ENCODE results near the gene LYPD6B. TPM values are rescaled to one million over a fixed set of nuclear protein-coding genes. Genes with fewer than 3 reads are reported as not detected.
A peak's percentile ranks its signal among the peaks of the same experiment; 100 is the strongest.

LYPD6B gene
- total and polyA plus RNA-seq, 2 experiments from 2014 or later, result 16.8 to 26.0 TPM

DNA sequence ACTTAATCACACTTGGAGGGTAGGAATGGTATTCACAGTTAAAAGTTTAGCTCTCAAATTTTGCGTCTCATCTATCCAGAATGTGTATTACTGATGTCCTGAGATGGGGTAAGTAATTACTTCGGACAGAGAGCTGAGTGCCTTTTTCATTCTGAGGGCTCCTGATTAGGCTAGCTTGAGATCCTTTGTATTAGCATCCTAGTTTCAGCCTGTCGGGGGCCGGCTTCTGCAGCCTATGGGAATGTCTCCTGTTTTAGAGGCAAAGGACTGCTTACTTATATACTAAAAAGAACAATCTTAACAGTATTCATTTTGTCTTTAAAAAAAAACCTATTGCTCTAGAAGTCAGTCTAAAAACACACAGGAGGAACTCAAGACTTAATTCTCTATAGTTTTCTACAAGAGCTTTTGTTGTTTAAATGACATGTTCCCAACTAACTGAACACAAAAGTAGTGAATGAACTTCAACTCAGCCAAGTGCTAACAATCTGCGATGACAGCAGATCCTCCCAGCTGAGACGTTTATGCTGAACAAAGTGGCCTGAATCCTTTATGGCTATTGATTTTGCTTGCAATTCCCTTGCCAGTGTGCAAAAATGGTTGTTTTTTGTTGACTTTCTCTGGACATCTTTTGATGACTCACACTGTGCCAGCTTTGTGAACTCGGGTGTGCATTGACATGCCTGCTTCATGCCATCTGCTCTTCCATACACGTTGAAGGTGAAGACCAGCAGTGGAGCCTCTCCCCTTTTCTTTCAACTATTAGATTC is 118.7 kb downstream of the LYPD6B start:
- Histone ChIP-seq H3K27ac (no peak overlapping the region), H3K9me2 (replicated peaks; ENCODE audit: insufficient read depth) (no peaks in the 10 kb centered on the region), H3K4me2 (no peak overlapping the region), H3K9me3 (ENCODE audit: low read depth) (no peaks in the 10 kb centered on the region), H3K4me1 (ENCODE audit: insufficient read depth) (peaks cover 7% of the 10 kb centered on the region), H3K79me2 (no peaks in the 10 kb centered on the region), H3K36me3 (replicated peaks; ENCODE audit: insufficient read depth, low read depth) (no peaks in the 10 kb centered on the region), H3K4me3 (no peak overlapping the region), H2AFZ (no peak overlapping the region), H4K20me1 (ENCODE audit: insufficient read depth, poor library complexity, severe bottlenecking) (no peaks in the 10 kb centered on the region), H3K27me3 (no peaks in the 10 kb centered on the region)
- no peak for DNase-seq (ENCODE audit: low spot score)
- TF ChIP-seq EZH2phosphoT487 (IDR thresholded peaks at IDR 0.05; ENCODE audit: low read depth, severe bottlenecking, unreplicated experiment) (no peak), EZH2 (IDR thresholded peaks at IDR 0.05; ENCODE audit: borderline replicate concordance) (no peak)
- TF ChIP-seq, protein P1, sequence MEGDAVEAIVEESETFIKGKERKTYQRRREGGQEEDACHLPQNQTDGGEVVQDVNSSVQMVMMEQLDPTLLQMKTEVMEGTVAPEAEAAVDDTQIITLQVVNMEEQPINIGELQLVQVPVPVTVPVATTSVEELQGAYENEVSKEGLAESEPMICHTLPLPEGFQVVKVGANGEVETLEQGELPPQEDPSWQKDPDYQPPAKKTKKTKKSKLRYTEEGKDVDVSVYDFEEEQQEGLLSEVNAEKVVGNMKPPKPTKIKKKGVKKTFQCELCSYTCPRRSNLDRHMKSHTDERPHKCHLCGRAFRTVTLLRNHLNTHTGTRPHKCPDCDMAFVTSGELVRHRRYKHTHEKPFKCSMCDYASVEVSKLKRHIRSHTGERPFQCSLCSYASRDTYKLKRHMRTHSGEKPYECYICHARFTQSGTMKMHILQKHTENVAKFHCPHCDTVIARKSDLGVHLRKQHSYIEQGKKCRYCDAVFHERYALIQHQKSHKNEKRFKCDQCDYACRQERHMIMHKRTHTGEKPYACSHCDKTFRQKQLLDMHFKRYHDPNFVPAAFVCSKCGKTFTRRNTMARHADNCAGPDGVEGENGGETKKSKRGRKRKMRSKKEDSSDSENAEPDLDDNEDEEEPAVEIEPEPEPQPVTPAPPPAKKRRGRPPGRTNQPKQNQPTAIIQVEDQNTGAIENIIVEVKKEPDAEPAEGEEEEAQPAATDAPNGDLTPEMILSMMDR (IDR thresholded peaks at IDR 0.05; ENCODE audit: poor library complexity), result no peak
- WGBS (ENCODE audit: low lambda C conversion rate, missing lambda C conversion rate), result 83% methylated on average over 8 of the region's 8 CpGs

DNA sequence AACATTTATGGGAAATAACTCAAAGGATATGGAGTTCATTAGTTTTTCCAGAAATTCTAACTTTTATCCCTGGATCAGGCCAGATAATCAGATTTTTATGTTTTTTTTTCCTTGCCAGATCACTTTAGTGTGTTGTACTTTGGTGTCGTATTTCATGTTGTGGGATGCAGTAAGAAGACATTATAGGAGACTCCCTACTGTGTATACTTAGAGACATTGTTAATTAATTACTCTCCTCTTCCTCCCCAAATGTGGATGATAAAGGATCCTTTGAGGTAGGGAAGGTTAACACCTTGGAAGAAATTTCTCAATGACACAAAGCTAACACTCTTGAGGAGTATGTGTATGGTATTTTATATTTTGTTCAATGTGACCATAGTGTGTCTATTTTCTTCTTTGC is 120.5 kb downstream of the LYPD6B start:
- no peak overlapping the region for H3K4me3 ChIP-seq
- H3K4me1 ChIP-seq (ENCODE audit: insufficient read depth), result peaks cover 7% of the 10 kb centered on the region
- no peaks in the 10 kb centered on the region for H3K79me2 ChIP-seq
- no peak for TF ChIP-seq EZH2 (IDR thresholded peaks at IDR 0.05; ENCODE audit: borderline replicate concordance)
- TF ChIP-seq, protein P1 (IDR thresholded peaks at IDR 0.05; ENCODE audit: poor library complexity), result no peak
- TF ChIP-seq EZH2phosphoT487 (IDR thresholded peaks at IDR 0.05; ENCODE audit: low read depth, severe bottlenecking, unreplicated experiment), result no peak
- no peaks in the 10 kb centered on the region for H4K20me1 ChIP-seq (ENCODE audit: insufficient read depth, poor library complexity, severe bottlenecking)
- no peak overlapping the region for H3K4me2 ChIP-seq
- DNase-seq (ENCODE audit: low spot score), result no peak
- H3K9me3 ChIP-seq (ENCODE audit: low read depth), result no peaks in the 10 kb centered on the region
- H3K9me2 ChIP-seq (replicated peaks; ENCODE audit: insufficient read depth), result no peaks in the 10 kb centered on the region
- WGBS (ENCODE audit: low lambda C conversion rate, missing lambda C conversion rate), result 80% methylated on average over 1 of the region's 1 CpG
- H3K36me3 ChIP-seq (replicated peaks; ENCODE audit: insufficient read depth, low read depth), result no peaks in the 10 kb centered on the region
- H2AFZ ChIP-seq, result no peak overlapping the region
- H3K27me3 ChIP-seq, result no peaks in the 10 kb centered on the region
- no peak overlapping the region for H3K27ac ChIP-seq

DNA sequence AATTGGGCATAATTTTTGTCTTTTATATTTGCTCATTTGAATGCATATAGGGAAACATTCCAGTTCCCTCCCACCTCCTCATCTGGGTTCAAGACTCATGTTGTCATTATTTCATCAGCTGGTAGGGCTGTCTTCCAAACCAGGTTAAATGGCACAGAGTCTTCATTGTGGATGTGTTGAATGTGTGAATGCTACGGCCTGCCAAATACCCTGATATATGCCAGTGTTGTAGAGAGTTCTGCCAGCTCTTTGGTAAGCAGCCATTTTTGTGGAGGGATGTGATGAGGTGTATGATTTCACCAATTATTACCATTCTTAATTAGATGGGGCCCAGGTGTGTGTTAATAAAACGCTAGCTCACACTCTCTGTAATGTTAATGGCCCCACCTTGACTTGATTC is 121.7 kb downstream of the LYPD6B start:
- H3K27me3 ChIP-seq, result no peaks in the 10 kb centered on the region
- WGBS (ENCODE audit: low lambda C conversion rate, missing lambda C conversion rate), result 95% methylated on average over 2 of the region's 2 CpGs
- H3K4me3 ChIP-seq, result no peak overlapping the region
- H3K36me3 ChIP-seq (replicated peaks; ENCODE audit: insufficient read depth, low read depth), result no peaks in the 10 kb centered on the region
- peaks cover 7% of the 10 kb centered on the region for H3K4me1 ChIP-seq (ENCODE audit: insufficient read depth)
- no peak for TF ChIP-seq EZH2 (IDR thresholded peaks at IDR 0.05; ENCODE audit: borderline replicate concordance)
- H3K79me2 ChIP-seq, result no peaks in the 10 kb centered on the region
- H3K9me3 ChIP-seq (ENCODE audit: low read depth), result no peaks in the 10 kb centered on the region
- H4K20me1 ChIP-seq (ENCODE audit: insufficient read depth, poor library complexity, severe bottlenecking), result no peaks in the 10 kb centered on the region
- no peak overlapping the region for H3K27ac ChIP-seq
- DNase-seq (ENCODE audit: low spot score), result no peak
- H2AFZ ChIP-seq, result no peak overlapping the region
- H3K9me2 ChIP-seq (replicated peaks; ENCODE audit: insufficient read depth), result no peaks in the 10 kb centered on the region
- H3K4me2 ChIP-seq, result no peak overlapping the region

DNA sequence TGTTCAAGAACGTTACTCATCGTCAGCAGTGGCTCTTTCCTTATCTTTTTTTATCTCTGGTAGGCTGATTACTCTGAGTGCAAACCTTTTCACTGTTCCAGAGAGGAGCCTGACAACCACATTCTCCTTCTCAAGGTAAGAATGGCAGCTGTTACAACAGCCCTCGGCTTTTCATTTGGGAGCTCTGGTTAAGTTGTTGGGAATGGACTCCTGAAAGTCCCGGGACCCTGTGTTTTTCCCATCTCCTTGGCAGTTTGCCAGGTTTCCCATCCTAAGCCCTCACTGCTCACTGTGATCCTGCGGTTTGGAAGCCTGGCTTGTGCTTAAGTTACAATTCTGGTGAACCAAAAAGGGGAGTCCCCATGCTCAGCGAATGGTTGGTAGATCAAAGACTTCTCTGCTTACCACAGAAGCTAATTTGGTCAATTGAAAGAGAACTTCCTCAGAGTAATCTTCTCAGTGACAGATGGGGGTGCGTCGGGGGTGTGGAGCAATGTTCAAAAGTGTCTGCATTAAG is 122.3 kb downstream of the LYPD6B start:
- H3K4me3 ChIP-seq, result no peak overlapping the region
- H4K20me1 ChIP-seq (ENCODE audit: insufficient read depth, poor library complexity, severe bottlenecking), result no peaks in the 10 kb centered on the region
- TF ChIP-seq EZH2 (IDR thresholded peaks at IDR 0.05; ENCODE audit: borderline replicate concordance), result no peak
- peak overlapping the region; percentile 20 for H3K4me2 ChIP-seq
- no peaks in the 10 kb centered on the region for H3K79me2 ChIP-seq
- peak; percentile 18 for DNase-seq (ENCODE audit: low spot score)
- WGBS (ENCODE audit: low lambda C conversion rate, missing lambda C conversion rate), result 35% methylated on average over 8 of the region's 8 CpGs
- H2AFZ ChIP-seq, result no peak overlapping the region
- no peaks in the 10 kb centered on the region for H3K9me3 ChIP-seq (ENCODE audit: low read depth)
- no peaks in the 10 kb centered on the region for H3K36me3 ChIP-seq (replicated peaks; ENCODE audit: insufficient read depth, low read depth)
- H3K4me1 ChIP-seq (ENCODE audit: insufficient read depth), result peaks cover 7% of the 10 kb centered on the region
- peak overlapping the region; percentile 29 for H3K27ac ChIP-seq
- H3K27me3 ChIP-seq, result no peaks in the 10 kb centered on the region
- H3K9me2 ChIP-seq (replicated peaks; ENCODE audit: insufficient read depth), result no peaks in the 10 kb centered on the region

Data from hepatocyte (in vitro differentiated cells).